ENCODE measurements around the gene SYNPO.

Gene SYNPO

DNA sequence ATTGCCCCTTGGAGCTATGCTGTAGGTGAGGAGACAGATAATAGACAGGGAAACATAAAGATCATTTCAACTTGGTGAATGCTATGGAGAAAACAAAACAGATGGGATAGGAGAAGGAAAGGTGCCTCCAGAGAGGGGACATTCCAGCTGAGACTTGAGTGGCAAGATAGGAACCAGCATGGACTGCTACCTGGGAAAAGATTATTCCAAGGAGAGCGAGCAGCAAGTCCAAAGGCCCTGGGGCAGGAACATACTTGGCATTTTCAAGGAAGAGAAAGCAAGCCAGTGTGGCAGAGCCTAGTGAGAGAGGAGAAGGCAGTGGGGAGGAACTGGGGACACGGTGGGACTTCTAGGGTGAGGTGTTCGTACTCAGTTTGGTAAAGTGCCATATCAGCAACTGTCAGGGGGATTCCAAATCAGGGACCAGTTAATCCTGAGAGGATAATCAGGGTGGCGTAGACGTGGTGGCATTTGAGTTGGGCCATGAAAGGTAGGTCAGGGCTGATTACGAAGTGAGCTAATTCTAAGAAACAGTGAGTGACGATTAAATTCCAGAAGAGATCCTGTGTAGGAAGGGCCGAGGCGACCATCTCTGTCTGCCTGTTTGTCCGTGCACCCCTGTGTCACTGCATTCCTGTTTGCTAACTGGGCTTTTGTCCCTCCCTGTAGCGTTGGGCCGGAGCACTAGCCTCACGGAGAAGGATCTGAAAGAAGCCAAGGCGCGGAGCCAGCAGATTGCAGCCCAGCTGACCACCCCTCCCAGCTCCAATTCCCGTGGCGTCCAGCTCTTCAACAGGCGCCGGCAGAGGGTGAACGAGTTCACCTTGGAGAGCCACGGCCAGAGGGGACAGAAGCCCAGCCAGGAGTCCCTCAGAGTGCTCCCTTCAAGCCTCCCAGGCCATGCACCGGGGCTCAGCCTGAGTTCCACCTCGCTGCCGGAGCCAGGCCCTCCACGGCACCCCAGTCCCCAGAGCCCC is 7.1 kb downstream of the SYNPO start:
- Histone ChIP-seq H3K9me3 (ENCODE audit: control extremely low read depth in 1 of 5, control insufficient read depth in 4 of 5, insufficient read depth in 2 of 5, low read depth in 1 of 5, low read length in 4 of 5) (no peaks in the 10 kb centered on the region), H3K4me1 (ENCODE audit: control extremely low read depth in 1 of 4, control insufficient read depth in 4 of 4, insufficient read depth in 4 of 4, low read length in 3 of 4) (no peaks in the 10 kb centered on the region), H3K4me3 (ENCODE audit: control insufficient read depth in 1 of 7, extremely low read depth in 1 of 7, insufficient read depth in 4 of 7, low read depth in 2 of 7, low read length in 6 of 7) (no peak overlapping the region), H3K36me3 (ENCODE audit: control insufficient read depth in 4 of 4, insufficient read depth in 4 of 4, low read length in 3 of 4) (no peaks in the 10 kb centered on the region), H3K27ac (ENCODE audit: insufficient read depth in 1 of 2, low read depth in 1 of 2, low read length in 2 of 2, poor library complexity in 1 of 2, severe bottlenecking in 2 of 2) (no peak overlapping the region), H3K27me3 (replicated peaks in 2 of 5; ENCODE audit: control insufficient read depth in 4 of 5, insufficient read depth in 5 of 5, low read length in 4 of 5) (no peaks in the 10 kb centered on the region)
- no peak for DNase-seq
- POLR2A ChIA-PET = interaction anchor here (0.6 to 1.0 kb wide), 2 partner anchors 14 to 111 kb away, joined by 3 to 4 read pairs; partner anchors contain the start of genes DCTN4 and MYOZ3
- CTCF ChIA-PET = interaction anchor here (1.1 kb wide), 1 partner anchor 10 kb away, joined by 4 read pairs; no protein-coding TSS in a partner anchor
- 95% methylated on average over 25 of the region's 25 CpGs for WGBS (ENCODE audit: insufficient coverage)

DNA sequence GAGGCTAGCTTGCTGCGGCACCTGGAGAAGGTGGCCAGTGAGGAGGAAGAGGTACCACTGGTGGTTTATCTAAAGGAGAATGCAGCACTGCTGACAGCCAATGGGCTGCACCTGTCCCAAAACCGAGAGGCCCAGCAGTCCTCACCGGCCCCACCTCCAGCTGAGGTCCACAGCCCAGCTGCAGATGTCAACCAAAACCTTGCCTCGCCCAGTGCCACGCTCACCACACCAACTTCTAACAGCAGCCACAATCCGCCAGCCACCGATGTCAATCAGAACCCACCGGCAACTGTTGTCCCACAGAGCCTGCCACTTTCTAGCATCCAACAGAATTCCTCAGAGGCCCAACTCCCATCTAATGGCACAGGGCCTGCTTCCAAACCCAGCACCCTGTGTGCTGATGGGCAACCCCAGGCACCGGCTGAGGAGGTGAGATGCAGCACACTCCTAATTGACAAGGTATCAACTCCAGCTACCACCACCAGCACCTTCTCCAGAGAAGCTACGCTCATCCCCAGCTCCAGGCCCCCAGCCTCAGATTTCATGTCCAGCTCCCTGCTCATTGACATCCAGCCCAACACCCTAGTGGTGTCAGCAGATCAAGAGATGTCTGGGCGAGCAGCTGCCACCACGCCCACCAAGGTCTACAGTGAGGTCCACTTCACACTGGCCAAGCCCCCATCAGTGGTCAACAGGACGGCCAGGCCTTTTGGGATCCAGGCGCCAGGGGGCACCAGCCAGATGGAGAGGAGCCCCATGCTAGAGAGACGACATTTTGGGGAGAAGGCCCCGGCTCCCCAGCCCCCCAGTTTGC is 8.0 kb downstream of the SYNPO start:
- no peak for DNase-seq
- 97% methylated on average over 16 of the region's 16 CpGs for WGBS (ENCODE audit: insufficient coverage)
- ChIA-PET CTCF (interaction anchor here (0.6 to 1.1 kb wide), 2 partner anchors 9 to 13 kb away, joined by 3 to 4 read pairs; partner anchors contain the start of gene MYOZ3), POLR2A (interaction anchor here (1.0 kb wide), 1 partner anchor 13 kb away, joined by 4 read pairs; the partner anchor contains the start of gene MYOZ3)
- no peak overlapping the region for H3K27ac ChIP-seq (ENCODE audit: insufficient read depth in 1 of 2, low read depth in 1 of 2, low read length in 2 of 2, poor library complexity in 1 of 2, severe bottlenecking in 2 of 2)
- no peak overlapping the region for H3K4me3 ChIP-seq (ENCODE audit: control insufficient read depth in 1 of 7, extremely low read depth in 1 of 7, insufficient read depth in 4 of 7, low read depth in 2 of 7, low read length in 6 of 7)
- H3K27me3 ChIP-seq (replicated peaks in 2 of 5; ENCODE audit: control insufficient read depth in 4 of 5, insufficient read depth in 5 of 5, low read length in 4 of 5) = no peaks in the 10 kb centered on the region
- no peaks in the 10 kb centered on the region for H3K4me1 ChIP-seq (ENCODE audit: control extremely low read depth in 1 of 4, control insufficient read depth in 4 of 4, insufficient read depth in 4 of 4, low read length in 3 of 4)
- no peaks in the 10 kb centered on the region for H3K9me3 ChIP-seq (ENCODE audit: control extremely low read depth in 1 of 5, control insufficient read depth in 4 of 5, insufficient read depth in 2 of 5, low read depth in 1 of 5, low read length in 4 of 5)
- no peaks in the 10 kb centered on the region for H3K36me3 ChIP-seq (ENCODE audit: control insufficient read depth in 4 of 4, insufficient read depth in 4 of 4, low read length in 3 of 4)

DNA sequence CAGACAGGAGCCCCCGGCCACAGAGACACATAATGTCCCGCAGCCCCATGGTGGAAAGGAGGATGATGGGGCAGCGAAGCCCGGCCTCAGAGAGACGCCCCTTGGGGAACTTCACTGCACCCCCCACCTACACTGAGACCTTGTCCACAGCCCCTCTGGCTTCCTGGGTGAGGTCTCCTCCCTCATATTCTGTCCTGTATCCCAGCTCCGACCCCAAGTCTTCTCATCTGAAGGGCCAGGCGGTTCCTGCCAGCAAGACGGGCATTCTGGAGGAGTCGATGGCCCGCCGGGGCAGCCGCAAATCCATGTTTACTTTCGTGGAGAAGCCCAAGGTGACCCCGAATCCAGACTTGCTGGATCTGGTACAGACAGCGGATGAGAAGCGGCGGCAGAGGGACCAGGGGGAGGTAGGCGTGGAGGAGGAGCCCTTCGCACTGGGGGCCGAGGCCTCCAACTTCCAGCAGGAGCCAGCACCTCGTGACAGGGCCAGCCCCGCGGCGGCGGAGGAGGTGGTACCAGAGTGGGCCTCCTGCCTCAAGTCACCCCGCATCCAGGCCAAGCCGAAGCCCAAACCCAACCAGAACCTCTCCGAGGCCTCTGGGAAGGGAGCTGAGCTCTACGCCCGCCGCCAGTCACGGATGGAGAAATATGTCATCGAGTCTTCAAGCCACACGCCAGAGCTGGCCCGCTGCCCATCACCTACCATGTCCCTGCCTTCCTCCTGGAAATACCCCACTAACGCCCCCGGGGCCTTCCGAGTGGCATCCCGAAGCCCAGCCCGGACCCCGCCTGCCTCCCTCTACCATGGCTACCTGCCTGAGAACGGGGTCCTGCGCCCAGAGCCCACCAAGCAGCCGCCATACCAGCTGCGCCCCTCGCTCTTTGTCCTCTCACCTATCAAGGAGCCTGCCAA is 8.9 kb downstream of the SYNPO start:
- Histone ChIP-seq H3K4me3 (ENCODE audit: control insufficient read depth in 1 of 7, extremely low read depth in 1 of 7, insufficient read depth in 4 of 7, low read depth in 2 of 7, low read length in 6 of 7) (no peak overlapping the region), H3K4me1 (ENCODE audit: control extremely low read depth in 1 of 4, control insufficient read depth in 4 of 4, insufficient read depth in 4 of 4, low read length in 3 of 4) (no peaks in the 10 kb centered on the region), H3K36me3 (ENCODE audit: control insufficient read depth in 4 of 4, insufficient read depth in 4 of 4, low read length in 3 of 4) (no peaks in the 10 kb centered on the region), H3K27me3 (replicated peaks in 2 of 5; ENCODE audit: control insufficient read depth in 4 of 5, insufficient read depth in 5 of 5, low read length in 4 of 5) (no peaks in the 10 kb centered on the region), H3K9me3 (ENCODE audit: control extremely low read depth in 1 of 5, control insufficient read depth in 4 of 5, insufficient read depth in 2 of 5, low read depth in 1 of 5, low read length in 4 of 5) (no peaks in the 10 kb centered on the region), H3K27ac (ENCODE audit: insufficient read depth in 1 of 2, low read depth in 1 of 2, low read length in 2 of 2, poor library complexity in 1 of 2, severe bottlenecking in 2 of 2) (no peak overlapping the region)
- POLR2A ChIA-PET = no interaction called here
- CTCF ChIA-PET = interaction anchor here (0.6 to 1.6 kb wide), 5 partner anchors 9 to 89 kb away, joined by 3 to 5 read pairs (median 4); partner anchors contain the start of gene MYOZ3
- DNase-seq = no peak
- 97% methylated on average over 43 of the region's 46 CpGs for WGBS (ENCODE audit: insufficient coverage)

DNA sequence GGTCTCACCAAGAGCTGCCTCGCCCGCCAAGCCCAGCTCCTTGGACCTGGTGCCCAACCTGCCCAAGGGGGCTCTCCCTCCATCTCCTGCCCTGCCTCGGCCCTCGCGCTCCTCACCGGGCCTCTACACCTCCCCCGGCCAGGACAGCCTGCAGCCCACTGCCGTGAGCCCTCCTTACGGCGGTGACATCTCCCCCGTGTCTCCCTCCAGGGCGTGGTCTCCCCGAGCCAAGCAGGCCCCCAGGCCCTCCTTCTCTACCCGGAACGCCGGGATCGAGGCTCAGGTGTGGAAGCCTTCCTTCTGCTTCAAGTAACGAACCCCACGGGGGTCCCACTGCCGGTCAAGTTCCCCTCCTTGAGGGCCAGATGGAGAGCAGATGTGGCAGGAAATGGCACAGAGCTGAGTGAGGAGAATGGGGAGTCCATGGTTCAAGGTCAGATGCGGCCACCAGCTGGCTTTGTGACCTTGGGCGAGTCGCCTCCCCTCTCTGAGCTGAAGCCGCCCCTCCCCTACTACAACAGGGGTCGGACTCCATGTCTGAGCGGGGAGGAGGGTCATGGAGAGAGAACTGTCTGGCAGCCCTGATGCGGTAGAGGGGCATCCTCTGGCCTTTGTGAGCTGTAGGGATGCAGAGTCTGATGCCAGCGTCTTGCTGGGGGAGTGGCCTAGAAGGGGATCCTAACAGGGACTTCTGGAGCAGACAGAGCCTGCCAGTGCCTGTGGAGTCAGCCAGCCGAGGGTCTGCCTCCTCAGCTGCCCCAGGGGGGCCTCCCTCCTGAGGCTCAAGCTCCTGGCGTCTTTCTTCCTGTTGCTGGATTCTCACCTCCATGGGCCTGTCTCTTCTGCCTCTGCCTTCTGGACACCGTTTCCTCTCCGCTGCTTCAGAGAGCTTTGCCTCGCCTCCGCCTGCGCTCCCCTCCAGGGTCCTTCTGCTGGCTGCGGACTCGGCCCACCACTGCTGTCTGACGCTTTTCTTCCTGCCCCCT is 9.9 kb downstream of the SYNPO start:
- CTCF ChIA-PET = interaction anchor here (0.8 to 1.6 kb wide), 5 partner anchors 10 to 90 kb away, joined by 3 to 5 read pairs (median 3); partner anchors contain the start of gene MYOZ3

DNA sequence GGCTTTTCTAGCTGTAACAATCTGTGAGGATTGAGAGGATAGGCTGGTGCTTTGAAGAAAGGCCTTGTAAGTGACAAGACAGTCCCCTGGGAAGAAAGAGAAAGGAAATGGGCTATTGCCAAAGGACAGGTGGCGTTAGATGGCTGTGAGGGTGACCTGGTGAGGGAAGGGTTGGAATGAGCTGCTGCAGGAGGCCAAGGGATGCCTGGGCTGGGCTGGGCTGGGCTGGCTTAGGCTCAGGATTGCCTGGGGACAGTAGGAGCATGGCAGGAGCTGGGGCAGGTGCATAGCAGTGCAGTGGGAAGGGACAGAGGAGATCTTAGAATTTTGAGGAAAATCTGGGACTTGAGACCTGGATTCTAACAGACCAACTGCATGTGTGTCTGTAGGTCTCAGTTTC is 10.9 kb downstream of the SYNPO start:
- Histone ChIP-seq H3K9me3 (ENCODE audit: control extremely low read depth in 1 of 5, control insufficient read depth in 4 of 5, insufficient read depth in 2 of 5, low read depth in 1 of 5, low read length in 4 of 5) (no peaks in the 10 kb centered on the region), H3K27me3 (replicated peaks in 2 of 5; ENCODE audit: control insufficient read depth in 4 of 5, insufficient read depth in 5 of 5, low read length in 4 of 5) (no peaks in the 10 kb centered on the region), H3K4me3 (ENCODE audit: control insufficient read depth in 1 of 7, extremely low read depth in 1 of 7, insufficient read depth in 4 of 7, low read depth in 2 of 7, low read length in 6 of 7) (no peak overlapping the region), H3K36me3 (ENCODE audit: control insufficient read depth in 4 of 4, insufficient read depth in 4 of 4, low read length in 3 of 4) (no peaks in the 10 kb centered on the region), H3K27ac (ENCODE audit: insufficient read depth in 1 of 2, low read depth in 1 of 2, low read length in 2 of 2, poor library complexity in 1 of 2, severe bottlenecking in 2 of 2) (no peak overlapping the region), H3K4me1 (ENCODE audit: control extremely low read depth in 1 of 4, control insufficient read depth in 4 of 4, insufficient read depth in 4 of 4, low read length in 3 of 4) (peaks cover 0 to 8% (median 6%) of the 10 kb centered on the region in 4 experiments)
- POLR2A ChIA-PET = no interaction called here
- DNase-seq = no peak
- CTCF ChIA-PET = interaction anchor here (1.0 to 1.4 kb wide), 3 partner anchors 49 to 90 kb away, joined by 3 to 4 read pairs (median 3); partner anchors contain the start of gene RBM22
- WGBS (ENCODE audit: insufficient coverage) = 100% methylated on average over 1 of the region's 1 CpG

More for the DNA sequence above, 9.9 kb downstream of the SYNPO start:
- Histone ChIP-seq H3K36me3 (ENCODE audit: control insufficient read depth in 4 of 4, insufficient read depth in 4 of 4, low read length in 3 of 4) (no peaks in the 10 kb centered on the region), H3K4me3 (ENCODE audit: control insufficient read depth in 1 of 7, extremely low read depth in 1 of 7, insufficient read depth in 4 of 7, low read depth in 2 of 7, low read length in 6 of 7) (no peak overlapping the region), H3K27ac (ENCODE audit: insufficient read depth in 1 of 2, low read depth in 1 of 2, low read length in 2 of 2, poor library complexity in 1 of 2, severe bottlenecking in 2 of 2) (no peak overlapping the region), H3K9me3 (ENCODE audit: control extremely low read depth in 1 of 5, control insufficient read depth in 4 of 5, insufficient read depth in 2 of 5, low read depth in 1 of 5, low read length in 4 of 5) (no peaks in the 10 kb centered on the region), H3K27me3 (replicated peaks in 2 of 5; ENCODE audit: control insufficient read depth in 4 of 5, insufficient read depth in 5 of 5, low read length in 4 of 5) (no peaks in the 10 kb centered on the region), H3K4me1 (ENCODE audit: control extremely low read depth in 1 of 4, control insufficient read depth in 4 of 4, insufficient read depth in 4 of 4, low read length in 3 of 4) (no peaks in the 10 kb centered on the region)
- WGBS (ENCODE audit: insufficient coverage) = 97% methylated on average over 31 of the region's 38 CpGs
- POLR2A ChIA-PET = no interaction called here
- DNase-seq = no peak
